Coronary artery (tissue), 2 donors: Measurements from ENCODE around the gene TRIM22.
A peak's percentile ranks its signal among the peaks of the same experiment; 100 is the strongest.

Source experiments
- DNase-seq: peaks from one replicate; pipeline ENCODE4 v3.0.0-alpha.2; 2017; ENCODE audit warnings: low spot score
- H3K27ac ChIP-seq, 2 donors: fragments of 200-600 bp; sonication (generic); one replicate each; pipeline ENCODE4 v1.5.1; 2016 to 2019
- H3K4me3 ChIP-seq: fragments of 200-600 bp; sonication (generic); 2 replicates; pipeline ENCODE4 v1.5.1; 2016; ENCODE audit warnings: mild to moderate bottlenecking, moderate library complexity
- TF ChIP-seq, protein P1 (sequence below): fragments of 200-600 bp; sonication (generic); IDR thresholded peaks from one replicate; pipeline ENCODE4 v1.5.1; 2019; ENCODE audit warnings: antibody characterized with exemption

Gene TRIM22

GRCh38 chr11:5691964-5692361 lies 2.4 kb downstream of the TRIM22 start:
- TF ChIP-seq, protein P1, sequence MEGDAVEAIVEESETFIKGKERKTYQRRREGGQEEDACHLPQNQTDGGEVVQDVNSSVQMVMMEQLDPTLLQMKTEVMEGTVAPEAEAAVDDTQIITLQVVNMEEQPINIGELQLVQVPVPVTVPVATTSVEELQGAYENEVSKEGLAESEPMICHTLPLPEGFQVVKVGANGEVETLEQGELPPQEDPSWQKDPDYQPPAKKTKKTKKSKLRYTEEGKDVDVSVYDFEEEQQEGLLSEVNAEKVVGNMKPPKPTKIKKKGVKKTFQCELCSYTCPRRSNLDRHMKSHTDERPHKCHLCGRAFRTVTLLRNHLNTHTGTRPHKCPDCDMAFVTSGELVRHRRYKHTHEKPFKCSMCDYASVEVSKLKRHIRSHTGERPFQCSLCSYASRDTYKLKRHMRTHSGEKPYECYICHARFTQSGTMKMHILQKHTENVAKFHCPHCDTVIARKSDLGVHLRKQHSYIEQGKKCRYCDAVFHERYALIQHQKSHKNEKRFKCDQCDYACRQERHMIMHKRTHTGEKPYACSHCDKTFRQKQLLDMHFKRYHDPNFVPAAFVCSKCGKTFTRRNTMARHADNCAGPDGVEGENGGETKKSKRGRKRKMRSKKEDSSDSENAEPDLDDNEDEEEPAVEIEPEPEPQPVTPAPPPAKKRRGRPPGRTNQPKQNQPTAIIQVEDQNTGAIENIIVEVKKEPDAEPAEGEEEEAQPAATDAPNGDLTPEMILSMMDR: no peak
- Histone ChIP-seq H3K27ac (no peak overlapping the region), H3K4me3 (peak overlapping the region; percentile 64)
- DNase-seq: no peak

- Histone ChIP-seq H3K4me3 (no peak overlapping the region), H3K27ac (no peak overlapping the region)
- TF ChIP-seq, protein P1: no peak
- no peak for DNase-seq
Measured at GRCh38 chr11:5694642-5695041, 5.1 kb downstream of the TRIM22 start.

DNA sequence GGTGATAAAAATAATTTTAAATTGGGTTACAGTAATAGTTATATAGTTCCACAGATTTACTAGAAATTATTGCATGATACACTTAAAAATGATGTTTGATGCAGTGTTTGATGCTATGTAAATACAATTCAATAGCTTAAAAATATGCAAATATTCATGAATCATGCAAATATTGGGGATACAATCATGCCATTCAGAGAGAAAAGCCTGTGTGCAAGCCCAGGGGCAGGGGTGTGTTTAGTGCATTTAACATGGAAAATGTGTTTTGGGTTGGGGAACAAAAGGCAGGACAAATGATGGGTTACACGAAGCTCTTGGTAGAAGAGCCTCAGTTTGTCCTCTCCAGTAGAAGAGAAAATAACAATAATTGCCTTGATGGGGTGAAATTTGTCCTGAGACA lies 6.0 kb downstream of the TRIM22 start:
- Histone ChIP-seq H3K27ac (no peak overlapping the region), H3K4me3 (no peak overlapping the region)
- TF ChIP-seq, protein P1: no peak

DNA sequence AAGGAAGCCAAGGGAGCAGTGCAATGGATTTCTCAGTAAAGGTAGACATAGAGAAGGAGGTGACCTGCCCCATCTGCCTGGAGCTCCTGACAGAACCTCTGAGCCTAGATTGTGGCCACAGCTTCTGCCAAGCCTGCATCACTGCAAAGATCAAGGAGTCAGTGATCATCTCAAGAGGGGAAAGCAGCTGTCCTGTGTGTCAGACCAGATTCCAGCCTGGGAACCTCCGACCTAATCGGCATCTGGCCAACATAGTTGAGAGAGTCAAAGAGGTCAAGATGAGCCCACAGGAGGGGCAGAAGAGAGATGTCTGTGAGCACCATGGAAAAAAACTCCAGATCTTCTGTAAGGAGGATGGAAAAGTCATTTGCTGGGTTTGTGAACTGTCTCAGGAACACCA lies 6.6 kb downstream of the TRIM22 start:
- no peak overlapping the region for H3K4me3 ChIP-seq
- no peak overlapping the region for H3K27ac ChIP-seq

More for the DNA sequence above, 6.0 kb downstream of the TRIM22 start:
- DNase-seq: no peak

GRCh38 chr11:5698281-5698680 lies 8.7 kb downstream of the TRIM22 start:
- Histone ChIP-seq H3K4me3 (no peak overlapping the region), H3K27ac (no peak overlapping the region)
- TF ChIP-seq, protein P1: no peak
- DNase-seq: no peak

More for the DNA sequence above, 6.6 kb downstream of the TRIM22 start:
- no peak for DNase-seq
- TF ChIP-seq, protein P1: no peak

DNA sequence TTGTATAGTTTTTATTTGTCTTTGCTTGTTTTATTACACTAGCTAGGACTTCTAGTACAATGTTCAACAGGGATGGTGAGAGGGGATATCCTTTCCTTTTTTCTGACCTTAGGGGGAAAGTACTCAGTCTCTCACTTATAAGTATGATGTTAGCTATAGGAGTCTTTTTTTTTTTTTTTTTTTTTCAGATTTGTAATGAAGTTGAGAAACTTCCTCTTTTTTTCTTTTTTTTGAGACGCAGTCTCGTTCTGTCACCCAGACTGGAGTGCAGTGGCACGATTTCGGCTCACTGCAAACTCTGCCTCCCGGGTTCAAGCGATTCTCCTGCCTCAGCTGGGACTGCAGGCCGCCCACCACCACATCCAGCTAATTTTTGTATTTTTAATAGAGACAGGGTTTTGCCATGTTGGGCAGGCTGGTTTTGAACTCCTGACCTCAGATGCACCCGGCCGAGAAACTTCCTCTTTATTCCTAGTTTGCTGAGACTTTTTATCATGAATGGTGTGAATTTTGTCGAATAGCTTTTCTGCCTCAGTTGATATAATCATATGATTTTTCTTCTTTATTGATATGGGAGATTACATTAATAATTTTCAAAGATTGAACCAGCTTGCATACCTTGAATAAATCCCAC lies 10.9 kb downstream of the TRIM22 start:
- TF ChIP-seq, protein P1: no peak
- Histone ChIP-seq H3K27ac (no peak overlapping the region), H3K4me3 (no peak overlapping the region)
- no peak for DNase-seq

DNA sequence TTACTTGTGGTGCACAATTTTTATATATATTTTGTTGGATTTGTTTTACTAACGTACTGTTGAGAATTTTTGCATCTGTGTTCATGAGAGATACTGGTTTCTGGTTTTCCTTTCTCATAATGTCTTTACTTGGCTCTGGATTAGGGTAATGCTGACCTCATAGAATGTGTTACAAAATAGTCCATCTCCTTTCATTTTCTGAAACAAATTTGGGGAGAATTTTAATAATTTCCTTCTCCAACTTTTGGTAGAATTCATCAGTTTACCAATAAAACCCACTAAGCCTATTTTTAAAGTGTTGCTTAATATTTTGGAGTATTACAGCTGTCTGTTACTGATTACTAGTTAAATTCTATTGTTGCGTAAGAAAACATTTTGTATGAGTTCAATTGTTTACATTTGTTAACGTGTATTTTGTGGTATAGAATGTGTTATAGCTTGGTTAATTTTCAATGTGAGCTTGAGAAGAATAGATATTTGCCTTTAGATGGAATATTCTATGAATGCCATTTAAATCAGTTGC lies 11.5 kb downstream of the TRIM22 start:
- no peak for DNase-seq
- Histone ChIP-seq H3K27ac (no peak overlapping the region), H3K4me3 (no peak overlapping the region)
- TF ChIP-seq, protein P1: no peak
